Pulmonary artery endothelial cell (primary cell): ENCODE data around the gene TNPO3. TPM values are rescaled to one million over a fixed set of nuclear protein-coding genes. Genes with fewer than 3 reads are reported as not detected.
"Not testable (repeated sequence)": the region's sequence is repeated elsewhere in the genome, so short reads cannot be mapped to it uniquely, and the experiment has no call there.

Experiments
- DNase-seq: peaks from one replicate; pipeline ENCODE4 v3.0.0-alpha.2; 2011; ENCODE audit warnings: low read depth, low spot score
- total RNA-seq: library from RNA; depleted of rRNA; stranded (reverse); fragments of >200 nt; gene quantifications from 2 replicates; pipeline ENCODE4 v1.2.3, GENCODE V29; 2014

TNPO3 gene
- total RNA-seq, 1 donor from 2014 or later, result 78.1 TPM

DNA sequence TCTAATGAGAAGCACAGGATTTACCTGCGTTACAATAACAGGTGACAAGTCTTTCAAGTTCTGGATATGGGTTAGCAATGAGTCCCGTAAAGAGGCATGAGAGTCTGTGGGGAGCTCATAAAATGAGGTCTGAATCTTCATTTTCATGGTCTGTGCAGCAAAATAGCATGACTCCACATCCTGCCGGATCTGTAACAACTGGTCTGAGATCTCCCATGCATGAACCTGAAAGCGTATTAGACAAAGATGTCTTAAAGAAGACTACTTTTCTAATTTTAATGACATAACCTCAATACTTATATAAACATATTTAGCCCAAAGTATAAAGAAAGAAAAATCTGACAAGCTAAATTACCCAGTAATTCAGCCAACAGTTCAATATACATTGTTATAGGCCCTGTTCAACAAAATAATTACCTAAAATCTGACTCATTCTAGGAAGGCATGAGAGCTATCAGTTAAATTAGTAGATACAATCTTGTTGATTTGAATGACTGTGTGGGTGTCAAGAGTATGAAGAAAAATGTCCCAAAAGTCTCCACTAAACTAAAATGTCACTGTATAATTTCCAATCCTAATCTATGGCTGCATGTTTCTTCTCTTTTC, 36.9 kb downstream of the TNPO3 start:
- DNase-seq, result no peak

DNA sequence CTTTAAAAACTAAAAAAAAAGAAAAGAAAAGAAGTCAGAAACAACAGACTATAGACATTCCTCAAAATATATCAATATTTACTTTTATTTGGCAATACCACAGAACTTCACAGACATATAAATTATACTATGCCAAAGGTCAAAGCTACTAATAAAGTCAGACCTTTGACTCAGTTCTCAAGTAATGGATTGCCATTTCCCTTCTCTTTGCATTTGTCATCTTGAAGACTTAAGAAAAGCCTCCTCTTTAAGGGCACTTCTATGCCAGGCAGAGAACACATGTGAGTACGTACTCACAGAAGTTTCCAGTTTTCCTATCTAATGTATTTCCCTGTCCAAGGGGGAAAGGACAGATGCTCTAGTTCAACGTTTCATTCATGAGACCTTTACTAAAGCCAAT, 37.6 kb downstream of the TNPO3 start:
- DNase-seq, result no peak

DNA sequence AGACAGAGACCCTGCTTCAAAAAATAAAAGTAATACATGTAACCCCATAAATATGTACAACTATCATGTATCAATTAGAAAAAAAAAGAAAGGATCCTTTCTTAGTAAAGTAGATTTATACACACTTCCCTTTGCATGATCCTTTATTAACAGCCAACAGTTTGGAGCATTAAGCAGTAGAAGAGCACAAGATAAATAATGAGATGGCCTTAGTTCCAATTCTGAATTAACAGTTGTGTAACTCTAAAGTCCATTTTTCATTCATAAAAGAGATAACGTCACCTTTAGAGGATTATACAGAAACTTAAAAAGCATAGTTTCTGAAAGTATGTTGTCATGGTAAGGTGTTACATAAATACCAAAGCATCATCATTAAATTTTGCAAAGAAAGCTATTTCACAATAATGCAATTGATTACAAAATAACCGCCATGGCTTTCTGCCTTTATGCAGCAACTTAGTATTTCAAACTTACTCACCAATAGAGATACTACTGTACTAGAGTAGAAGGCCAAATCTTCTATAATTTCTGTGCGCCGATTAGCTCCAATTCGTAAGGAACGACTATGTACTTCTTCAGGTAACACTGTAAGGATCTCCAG, 40.3 kb downstream of the TNPO3 start:
- no peak for DNase-seq

DNA sequence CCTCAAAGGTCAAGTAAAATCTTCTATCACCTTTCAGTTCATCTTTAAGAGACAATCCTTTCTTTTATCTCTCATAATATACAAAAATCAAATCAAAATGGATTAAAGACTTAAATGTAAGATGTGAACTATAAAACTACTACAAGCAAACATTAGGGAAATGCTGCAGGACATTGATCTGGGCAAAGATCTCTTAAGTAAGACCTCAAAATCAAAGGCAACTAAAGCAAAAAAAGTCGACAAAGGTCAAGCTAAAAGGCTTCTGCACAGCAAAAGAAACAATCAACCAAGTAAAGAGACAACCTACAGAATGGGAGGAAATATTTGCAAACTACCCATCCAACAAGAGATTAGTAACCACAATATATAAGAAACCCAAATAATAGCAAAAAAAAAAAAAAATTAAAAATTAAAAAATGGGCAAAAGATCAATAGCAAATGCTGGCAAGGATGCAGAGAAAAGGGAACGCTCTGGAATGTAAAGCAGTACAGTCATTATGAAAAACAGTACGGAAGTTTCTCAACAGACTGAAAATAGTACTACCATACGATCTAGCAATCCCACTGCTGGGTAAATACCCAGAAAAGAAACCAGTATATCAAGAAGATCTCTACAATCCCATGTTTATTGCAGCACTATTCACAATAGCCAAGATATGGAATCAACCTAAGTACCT, 41.7 kb downstream of the TNPO3 start:
- DNase-seq, result no peak

DNA sequence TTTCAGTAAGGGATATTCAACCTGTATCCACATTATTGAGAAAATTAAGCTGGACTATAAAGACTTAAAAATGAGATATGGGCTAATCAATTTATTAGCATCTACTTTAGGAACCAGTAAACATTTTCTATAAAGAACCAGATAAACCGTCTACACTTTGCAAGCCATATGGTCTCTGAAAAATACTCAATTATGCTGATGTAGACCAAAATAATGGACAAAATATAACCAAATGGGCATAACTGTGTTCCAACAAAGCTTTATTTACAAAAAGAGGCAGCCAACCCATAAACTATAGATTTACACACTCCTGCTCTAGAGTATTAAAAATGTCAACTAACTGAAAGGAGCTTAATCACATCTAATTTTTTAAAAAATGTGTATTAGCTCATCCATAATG, 42.3 kb downstream of the TNPO3 start:
- DNase-seq, result no peak

DNA sequence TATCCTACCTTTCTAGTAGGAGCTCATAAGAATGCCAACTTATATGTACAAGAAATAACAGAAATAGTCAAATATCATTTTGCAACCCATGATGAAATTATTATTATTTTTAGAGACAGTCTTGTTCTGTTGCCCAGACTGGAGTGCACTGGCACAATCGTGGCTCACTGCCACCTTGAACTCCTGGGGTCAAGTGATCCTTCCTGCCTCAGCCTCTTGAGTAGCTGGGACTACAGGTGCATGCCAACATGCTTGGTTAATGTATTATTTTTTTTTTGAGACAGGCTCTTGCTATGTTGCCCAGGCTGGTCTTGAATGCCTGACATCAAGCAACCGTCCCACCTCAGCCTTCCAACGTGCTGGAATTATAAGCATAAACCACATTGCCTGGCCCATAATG, 44.8 kb downstream of the TNPO3 start:
- no peak for DNase-seq

DNA sequence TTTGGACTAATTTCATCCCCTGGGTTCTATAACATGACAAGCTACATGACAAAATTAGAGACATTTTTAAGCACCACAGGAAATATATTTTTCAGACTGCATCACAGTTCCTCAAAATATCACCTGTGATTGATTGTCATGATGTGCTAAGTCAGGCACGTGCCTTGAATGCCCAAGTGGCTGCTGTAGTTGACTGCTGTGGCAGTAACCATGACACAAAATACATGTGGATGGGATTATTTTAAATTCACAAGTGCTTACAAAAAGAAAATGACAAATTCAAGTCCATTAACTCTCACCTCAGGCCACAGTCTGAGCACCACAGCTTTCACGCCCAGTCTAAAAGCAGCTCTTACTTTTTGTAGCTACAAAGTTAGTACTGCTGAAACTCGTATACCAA, 45.5 kb downstream of the TNPO3 start:
- DNase-seq, result no peak

DNA sequence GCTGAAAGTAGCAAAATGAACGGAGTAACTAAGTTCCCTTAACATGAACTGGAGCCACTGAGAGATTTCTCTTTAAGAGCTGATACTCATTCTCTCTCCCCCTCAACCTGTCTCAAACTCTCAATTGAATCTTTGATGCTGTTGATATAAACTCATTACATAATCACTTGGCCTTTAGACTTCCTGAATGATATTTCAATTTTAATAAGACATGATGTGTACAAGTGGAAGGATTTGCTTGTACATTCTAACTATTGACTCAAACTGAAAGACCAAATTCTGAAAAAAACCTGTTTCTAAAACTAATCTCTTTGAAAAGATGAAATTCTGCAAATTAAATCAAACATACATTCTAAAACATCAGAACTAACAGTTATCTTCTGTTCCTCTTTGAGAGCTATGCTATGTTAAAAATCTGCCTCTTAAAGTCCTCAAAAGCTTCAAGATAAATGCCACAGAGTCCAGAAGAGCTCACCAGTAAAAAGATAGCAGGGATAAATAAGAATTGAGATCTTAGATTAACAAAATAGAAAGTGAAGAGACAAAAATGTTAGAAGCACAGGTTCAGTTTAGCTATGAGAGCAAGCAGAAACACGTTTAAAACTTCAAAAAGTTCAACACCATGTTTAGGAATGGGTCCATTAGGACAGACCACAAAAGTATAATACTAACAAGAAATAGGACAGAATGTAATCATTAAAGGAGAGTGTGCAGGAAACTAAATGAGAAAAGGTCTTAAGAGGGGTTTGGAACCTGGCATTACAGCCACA, 46.1 kb downstream of the TNPO3 start:
- DNase-seq, result no peak

DNA sequence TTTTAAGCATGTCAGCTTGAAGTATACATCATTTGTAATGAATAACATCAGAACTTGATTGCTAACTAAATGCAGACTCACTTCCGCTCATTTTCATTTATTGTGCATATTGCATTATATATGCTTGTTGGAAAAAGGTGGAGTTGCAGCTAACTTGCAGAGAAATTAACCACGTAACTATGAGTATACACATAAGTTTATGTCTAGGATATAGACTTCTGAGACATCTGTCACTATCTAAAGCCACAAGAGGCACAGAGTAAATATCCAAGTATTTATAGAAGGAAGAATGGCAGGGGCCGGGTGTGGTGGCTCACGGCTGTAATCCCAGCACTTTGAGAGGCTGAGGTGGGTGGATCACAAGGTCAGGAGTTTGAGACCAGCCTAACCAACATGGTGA, 47.3 kb downstream of the TNPO3 start:
- no peak for DNase-seq

DNA sequence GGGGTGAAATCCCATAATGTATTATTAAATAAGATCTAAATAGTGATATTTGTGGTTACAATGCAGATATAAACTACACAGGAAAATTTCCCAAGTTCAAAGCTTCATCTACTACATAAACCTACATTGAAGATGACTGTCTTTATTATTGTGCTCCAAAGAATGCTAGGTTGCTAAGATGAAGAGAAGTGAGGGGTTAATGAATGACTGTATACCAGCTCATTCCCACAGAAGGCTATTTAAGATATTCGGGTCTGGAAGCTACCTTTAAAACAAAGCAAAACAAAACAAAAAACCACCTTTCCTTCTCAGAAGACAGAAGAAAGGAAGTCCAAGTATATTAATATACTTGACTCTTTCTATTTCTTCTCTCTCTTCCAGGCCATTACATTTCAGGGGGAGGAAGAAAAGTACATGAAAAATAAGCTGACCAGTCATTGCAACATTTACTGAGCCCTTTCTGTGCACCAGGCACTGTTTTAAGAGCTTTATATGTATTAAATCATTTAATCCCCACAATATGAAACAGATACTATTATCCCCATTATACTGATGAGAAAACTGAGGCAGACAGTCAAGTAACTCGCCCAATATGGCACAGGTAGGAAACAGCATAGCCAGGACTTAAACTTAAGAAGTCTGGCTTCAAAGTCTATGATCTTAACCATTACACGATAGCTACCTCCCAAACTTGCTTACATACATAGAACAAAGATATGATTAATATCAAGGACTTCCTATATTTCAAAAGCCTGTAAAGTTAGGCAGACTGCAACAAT, 48.1 kb downstream of the TNPO3 start:
- no peak for DNase-seq

DNA sequence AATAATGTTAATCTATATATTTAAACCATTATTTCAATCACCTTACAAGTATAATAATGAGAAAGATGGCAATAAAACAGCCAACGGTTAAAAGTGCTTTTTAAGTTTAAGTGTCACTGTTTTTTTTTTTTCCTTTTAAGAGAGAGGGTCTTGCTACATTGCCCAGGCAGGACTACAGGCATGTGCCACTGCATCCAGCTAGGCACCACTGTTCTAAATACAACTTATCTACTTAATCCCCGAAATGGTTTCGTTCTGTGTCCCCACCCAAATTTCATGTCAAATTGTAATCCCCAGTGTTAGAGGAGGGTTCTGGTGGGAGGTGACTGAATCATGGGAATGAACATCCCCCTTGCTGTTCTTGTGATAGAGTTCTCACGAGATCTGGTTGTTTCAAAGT, 49.7 kb downstream of the TNPO3 start:
- DNase-seq, result no peak

DNA sequence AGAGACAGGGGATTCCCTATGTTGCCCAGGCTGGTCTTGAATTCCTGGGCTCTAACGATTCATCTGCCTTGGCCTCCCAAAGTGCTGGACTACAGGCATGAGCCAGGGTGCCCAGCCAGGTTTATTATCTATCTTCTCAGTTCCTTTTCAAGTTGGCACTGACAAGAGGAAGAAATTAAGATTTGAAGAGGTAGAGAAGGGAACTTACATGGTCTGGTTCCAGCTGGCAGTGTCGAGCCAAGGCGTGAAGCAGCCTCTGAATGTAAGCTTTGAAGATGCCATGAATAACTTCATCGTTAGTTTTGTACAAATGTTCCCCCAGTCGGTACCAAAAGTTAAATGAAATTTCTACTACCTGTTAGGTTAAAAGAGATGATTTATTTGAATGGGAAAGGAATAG, 57.7 kb downstream of the TNPO3 start:
- DNase-seq, result no peak

DNA sequence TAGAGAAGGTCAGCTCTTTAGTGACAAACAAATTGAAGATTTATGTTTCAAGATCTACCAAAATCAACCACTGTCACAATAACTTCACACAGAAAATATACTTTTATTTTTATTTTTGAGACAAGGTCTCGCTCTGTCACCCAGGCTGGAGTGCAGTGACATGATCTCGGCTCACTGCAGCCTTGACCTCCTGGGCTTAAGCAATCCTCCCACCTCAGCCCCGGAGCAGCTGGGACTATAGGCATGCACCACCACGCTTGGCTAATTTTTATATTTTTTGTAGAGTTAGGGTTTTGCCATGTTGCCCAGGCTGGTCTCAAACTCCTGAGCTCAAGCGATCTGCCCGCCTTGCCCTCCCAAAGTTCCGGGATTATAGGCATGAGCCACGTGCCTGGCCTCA, 60.4 kb downstream of the TNPO3 start:
- not testable (repeated sequence) for DNase-seq

DNA sequence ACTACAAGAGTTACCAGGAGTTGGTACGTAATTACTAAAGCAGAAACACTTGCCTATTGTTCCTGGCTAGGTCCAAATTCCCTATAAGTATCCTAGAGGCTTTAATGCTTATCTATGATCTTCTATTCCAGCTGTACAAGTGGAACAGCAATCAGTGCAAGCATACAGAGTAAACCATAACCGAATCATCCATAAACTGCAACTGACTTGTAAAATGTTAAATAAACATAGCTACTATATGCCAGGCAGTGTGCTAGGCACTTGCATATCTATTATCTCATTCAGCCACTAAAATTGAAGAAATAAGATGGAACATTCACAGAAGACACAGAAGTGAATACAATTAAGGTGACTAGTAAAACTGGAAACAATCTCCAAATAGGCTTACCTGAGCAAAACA, 61.5 kb downstream of the TNPO3 start:
- DNase-seq, result no peak

DNA sequence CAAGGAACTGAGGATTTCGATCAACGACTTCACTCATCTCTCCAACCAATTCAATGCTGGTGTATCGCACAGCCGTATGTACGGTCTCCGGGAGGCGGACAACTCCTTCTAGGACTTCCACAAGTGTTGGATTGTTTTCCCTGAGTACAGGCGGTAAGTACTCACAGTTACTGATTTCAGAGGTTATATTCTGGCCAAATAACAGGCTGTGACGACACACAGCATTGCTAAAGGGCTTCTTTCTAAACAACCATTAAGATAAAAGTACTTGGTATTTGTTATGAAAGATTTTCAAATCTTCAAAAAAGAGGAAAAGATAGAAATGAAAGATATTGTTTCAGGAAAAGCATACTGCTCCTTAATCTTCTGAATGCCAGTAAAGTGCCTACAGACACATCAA, 65.0 kb downstream of the TNPO3 start:
- no peak for DNase-seq

DNA sequence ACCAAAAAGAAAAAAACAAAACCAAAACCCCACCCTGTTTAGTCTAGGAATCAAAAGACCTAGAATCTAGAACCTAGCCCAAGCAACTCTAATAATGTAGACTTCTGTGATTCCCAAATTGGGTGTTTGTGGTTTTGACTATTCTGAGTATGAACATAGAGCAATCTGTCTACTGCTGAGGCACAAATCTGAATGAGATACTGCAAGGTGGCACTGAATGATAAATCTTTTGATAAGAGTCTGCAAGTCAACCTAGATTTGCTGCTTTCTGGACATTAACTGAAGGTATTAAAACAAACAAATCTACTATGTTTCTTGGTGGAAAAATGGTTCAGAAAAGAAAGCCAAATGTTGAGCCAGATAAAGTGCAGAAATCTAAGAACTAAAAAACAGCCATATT, 66.5 kb downstream of the TNPO3 start:
- no peak for DNase-seq

DNA sequence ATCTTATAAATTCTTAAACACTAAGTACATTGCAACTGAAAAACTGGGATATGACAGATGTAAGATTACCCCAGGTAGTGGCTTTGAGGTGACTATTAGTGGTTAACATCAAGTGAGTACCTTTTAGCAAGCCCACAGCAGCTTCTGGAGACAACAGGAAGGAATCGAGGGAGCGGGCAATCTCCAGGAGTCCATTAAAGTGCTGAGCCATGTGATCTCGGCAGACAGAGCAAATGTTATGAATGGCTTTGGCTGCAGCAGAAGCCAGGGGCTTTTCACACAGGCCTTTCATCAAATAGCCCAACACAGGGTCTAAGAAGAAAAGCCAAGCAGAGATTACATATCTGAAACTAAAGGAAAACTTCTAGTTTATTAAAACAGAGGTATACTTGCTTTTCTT, 68.3 kb downstream of the TNPO3 start:
- DNase-seq, result no peak

DNA sequence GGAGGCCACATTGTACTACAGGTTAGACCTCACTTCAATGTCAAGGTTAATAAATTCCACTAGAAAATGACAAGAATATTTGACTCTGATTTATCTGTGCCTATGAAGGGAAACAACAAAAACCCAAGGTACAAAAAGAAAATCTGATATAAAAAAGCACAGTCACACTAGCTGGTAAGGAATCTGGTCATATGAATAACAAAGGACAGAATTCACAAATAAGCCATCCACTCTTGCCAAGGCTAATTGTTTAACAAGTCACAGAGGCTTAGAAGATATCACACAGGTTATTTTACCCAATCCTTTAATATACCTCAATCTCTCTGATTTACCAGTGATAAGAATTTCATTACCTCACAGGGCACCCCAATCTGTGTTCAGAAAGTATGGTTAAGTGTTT, 69.3 kb downstream of the TNPO3 start:
- no peak for DNase-seq

DNA sequence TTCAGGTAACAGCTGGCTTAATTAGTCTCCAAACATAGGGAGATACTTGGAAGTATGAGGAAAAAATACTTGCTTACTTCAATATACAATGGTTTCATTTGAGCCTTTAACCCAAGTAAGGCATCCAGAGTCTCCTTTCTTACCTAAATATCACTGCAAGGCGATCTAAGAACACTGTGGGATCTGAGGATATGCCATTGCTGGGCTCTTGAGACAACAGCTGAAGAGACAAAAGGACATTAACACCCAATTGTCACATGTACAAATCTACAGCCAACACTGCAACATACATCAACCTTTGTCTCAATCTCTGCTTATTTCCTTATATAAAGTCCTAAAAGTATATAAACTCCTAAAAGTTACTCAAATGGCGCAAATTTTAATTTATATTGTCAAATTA, 72.8 kb downstream of the TNPO3 start:
- no peak for DNase-seq

DNA sequence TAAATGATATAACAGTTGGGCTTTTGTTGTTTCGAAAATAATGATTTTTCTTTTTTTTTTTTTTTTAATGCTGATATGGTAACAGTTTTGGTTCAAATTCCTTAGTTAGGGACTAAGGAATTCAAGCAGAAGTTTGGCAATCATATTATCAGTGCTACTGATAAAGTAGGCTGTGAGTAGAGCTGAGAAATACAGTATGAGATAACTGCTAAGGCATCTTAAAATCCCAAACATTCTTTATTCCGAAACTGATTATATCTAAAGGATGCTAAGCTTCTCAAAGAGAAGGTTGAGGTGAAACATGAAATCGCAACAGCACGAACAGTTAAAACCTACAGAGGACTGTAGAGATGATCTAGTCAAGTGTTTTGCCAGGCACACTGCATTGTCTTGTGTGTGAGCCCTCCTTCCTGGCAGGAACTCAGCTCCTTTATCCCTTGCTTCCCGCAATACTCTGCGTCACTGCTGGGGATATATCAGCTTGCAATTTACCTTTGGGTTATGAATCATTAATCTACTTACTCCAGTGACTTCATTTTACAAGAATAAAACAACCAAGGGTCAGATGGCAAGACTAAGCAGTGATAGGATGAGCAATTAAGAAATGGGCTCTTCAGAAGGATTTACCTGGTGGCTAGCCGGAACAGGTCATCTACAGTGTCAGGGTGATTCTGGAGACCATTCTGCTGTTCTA, 80.5 kb downstream of the TNPO3 start:
- no peak for DNase-seq

DNA sequence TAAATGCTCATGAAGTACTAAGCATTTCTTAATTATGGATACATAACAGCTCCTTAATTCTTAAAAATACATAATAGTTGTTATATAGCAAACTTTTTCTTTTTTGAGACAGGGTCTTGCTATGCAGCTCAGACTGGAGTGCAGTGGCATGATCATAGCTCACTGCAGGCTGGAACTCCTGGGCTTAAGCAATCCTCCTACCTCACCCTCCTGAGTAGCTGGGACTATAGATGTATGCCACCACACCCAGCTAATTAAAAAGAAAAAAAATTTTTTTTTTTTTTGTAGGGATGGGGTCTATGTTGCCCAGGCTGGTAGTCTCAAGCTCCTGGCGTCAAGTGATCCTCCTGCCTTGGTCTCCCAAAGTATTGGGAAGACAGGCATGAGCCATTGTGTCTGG, 86.3 kb downstream of the TNPO3 start:
- no peak for DNase-seq
